Eye (tissue), 1 donor: ENCODE results near the gene TFPT.

Experiments
- DNase-seq: peaks from one replicate; pipeline ENCODE4 v3.0.0-alpha.2; 2015

Gene TFPT

GRCh38 chr19:54148158-54148557 lies 32.7 kb upstream of the TFPT start:
- no peak for DNase-seq

DNA sequence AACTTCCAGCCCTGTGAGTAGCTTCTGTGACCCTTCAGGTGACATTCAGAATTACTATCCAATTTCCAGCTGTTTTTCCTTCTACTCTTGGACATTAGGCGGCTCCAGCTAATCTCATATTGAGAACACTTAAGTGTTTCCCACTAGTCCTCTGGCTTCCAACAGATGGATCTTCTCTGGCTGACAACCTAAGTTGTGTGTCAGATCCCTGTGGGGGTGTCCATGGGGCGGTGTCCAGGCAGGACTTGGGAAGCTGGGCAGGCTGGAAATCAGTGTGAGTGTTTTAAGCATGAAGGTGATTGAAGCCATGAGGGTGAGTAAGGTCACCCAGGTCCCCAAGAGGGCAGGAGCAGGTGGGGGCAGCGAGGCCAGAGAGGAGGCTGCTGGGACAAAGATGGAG lies 32.2 kb upstream of the TFPT start:
- DNase-seq, result no peak

GRCh38 chr19:54145541-54146158 lies 30.2 kb upstream of the TFPT start:
- no peak for DNase-seq

- no peak for DNase-seq
Observed at GRCh38 chr19:54142166-54142780, 26.8 kb upstream of the TFPT start.

DNA sequence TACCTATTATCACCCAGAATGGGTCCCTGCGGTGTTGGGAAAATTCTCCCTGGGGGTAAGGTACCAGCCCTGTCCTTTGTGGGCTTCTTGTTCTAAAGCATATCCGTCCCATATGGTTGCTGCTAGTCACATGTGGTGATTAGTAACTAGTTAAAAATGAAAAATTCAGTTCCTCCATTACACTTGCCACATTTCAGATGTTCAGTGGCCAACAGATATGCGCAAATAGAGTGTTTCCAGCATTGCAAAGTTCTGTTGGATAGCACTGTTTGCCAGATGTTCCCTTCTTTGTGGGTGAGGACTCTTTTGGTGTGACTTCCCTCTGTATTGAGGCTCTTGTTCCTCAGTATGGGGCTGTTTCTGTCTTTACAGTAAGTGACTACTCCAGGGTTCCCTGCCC lies 25.9 kb upstream of the TFPT start:
- DNase-seq, result no peak

DNA sequence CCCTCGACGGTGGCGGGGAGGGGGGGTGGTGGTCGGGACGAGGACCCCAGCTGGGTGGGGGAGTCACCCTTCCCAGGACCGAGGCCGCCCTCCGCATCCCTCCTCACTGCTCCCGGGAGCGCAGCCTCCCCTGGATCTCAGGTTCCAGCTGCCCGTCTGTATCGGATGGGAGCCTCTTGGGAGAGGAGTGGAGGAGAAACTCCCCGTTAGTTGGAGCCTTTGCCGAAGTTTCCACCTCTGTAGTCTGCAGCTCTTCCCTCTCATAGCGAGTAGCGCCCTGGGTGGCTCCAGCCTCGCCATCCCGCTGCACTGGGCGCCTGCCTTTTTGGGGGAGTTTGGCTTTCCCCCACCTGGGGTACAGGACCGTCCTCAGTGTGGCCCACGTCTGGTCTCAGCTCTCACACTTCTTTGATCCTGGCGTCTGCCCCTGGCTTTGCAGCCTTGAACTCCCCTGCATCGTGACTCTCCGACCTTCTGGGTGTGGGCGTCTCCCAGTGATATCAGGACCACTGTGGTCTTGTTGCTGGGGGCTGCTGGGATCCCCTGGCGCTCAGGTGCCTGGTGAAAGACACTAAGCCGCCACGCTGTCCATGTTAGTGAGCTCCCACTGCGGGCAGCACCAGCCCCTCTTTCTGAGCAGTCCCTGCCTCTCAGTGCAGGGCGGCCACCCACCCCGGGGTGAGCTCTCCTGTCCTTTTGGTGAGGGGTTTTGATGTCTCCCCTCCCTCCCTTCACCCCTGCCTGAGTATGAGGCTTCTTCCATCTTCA lies 23.2 kb upstream of the TFPT start:
- no peak for DNase-seq

- DNase-seq, result no peak
Observed at GRCh38 chr19:54137699-54138488, 22.4 kb upstream of the TFPT start, which contains the start of gene CNOT3. Gene CNOT3 (plus strand): TSS chr19:54137762. CDS start chr19:54142979, 5,217 bp downstream.

GRCh38 chr19:54136864-54137698 lies 21.6 kb upstream of the TFPT start:
- DNase-seq, result peak; percentile 100

DNA sequence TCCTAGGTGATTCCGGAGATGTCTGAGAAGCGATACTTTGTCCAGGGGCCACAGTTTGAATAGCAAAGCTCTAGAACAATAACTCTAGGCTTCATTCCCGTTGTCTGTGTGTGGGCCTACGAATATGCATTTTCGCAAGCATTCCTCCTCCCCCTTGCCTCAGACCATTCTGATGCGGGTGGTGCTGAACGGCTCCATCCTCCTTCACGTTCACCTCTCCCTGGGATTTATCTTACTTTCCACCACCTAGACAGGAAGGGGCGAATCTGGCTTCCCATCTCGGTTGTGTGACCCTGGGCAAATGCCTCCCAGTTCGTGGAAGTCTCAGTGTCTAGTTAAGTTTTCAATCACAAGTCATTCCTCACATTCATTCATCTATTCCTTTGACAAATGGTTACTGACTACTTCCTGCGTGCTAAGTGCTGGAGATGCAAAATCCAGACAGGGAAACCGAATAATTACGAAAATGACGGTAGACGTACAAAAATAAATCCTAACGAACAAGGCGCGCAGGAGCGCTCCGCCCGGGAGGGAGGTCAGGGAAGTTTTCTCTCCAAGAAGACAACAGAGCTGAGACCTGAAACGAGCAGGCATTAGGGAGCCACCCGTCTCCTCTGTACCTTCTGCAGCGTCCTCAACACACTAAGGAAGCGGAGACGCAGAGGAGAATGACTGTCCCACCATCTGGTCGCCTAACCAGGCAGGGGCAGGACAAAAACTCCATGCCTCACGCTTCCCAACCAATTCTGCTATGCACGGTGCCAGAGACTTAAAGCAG lies 20.8 kb upstream of the TFPT start:
- DNase-seq, result no peak

DNA sequence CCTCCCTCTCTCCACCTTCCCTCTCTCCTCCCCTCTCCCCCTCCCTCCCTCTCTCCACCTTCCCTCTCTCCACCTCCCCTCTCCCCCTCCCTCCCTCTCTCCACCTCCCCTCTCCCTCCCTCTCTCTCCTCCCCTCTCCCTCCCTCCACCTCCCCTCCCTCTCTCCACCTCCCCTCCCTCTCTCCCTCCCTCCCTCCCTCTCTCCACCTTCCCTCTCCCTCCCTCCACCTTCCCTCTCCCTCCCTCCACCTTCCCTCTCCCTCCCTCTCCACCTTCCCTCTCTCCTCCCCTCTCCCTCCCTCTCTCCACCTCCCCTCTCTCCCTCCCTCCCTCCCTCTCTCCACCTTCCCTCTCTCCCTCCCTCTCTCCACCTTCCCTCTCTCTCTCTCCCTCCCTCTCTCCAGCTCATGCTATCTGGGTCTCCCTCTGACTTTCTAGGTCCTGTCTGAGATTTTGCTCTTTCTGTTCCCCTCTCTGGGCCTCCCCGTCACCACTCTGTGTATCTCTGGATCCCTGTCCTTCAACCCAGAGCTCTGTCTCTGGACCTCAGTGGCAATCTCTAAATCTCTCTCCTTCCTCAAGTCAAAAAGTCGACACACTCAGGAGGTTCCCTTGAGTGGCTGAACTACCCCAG lies 18.6 kb upstream of the TFPT start:
- DNase-seq, result no peak

- DNase-seq, result peak; percentile 66
Observed at GRCh38 chr19:54133312-54133956, 18.0 kb upstream of the TFPT start.

- no peak for DNase-seq
Observed at GRCh38 chr19:54129617-54129996, 14.2 kb upstream of the TFPT start.

GRCh38 chr19:54128796-54129616 lies 13.5 kb upstream of the TFPT start:
- no peak for DNase-seq

DNA sequence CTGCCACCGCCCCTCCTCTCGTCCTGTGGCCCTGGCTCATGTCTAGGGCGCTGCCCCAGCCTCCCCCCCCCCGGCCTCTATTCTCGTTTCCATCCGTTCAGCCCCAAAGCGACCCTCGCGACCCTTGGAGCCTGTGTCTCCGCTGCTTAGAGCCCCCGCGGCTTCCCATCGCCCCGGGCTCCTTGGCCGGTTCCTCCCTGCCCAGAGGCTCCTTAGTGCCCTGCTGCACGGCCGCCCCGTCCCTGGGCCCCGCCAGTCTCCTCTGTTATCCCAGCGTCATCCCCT lies 12.9 kb upstream of the TFPT start:
- no peak for DNase-seq

DNA sequence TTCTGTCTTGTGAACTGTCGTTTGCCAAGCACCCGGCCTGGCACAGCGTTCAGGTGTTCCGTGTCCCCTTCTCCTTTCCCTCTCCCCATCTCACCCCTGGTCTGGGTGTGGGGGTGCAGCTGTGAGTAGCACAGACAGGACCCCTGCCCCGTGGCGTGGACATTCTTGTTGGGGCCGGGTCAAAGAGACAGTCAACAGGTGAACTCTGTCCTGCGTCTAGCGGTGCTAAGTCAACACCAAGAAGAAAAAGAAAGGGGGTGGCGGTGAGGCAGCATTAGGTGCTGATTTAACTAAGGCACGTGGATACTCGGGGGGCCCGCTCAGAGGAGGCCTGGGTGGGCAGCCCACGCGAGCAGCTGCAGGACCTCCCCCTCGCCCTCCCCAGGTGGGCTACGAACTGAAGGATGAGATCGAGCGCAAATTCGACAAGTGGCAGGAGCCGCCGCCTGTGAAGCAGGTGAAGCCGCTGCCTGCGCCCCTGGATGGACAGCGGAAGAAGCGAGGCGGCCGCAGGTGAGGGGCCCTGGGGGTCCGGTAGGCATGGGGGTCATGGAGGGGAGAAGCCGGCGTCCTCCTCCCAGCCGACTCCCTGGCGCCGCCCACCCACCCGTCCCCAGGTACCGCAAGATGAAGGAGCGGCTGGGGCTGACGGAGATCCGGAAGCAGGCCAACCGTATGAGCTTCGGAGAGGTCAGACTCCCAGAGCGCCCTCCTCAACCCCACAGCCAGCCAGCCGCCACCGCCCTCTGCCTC lies 12.4 kb upstream of the TFPT start:
- no peak for DNase-seq

DNA sequence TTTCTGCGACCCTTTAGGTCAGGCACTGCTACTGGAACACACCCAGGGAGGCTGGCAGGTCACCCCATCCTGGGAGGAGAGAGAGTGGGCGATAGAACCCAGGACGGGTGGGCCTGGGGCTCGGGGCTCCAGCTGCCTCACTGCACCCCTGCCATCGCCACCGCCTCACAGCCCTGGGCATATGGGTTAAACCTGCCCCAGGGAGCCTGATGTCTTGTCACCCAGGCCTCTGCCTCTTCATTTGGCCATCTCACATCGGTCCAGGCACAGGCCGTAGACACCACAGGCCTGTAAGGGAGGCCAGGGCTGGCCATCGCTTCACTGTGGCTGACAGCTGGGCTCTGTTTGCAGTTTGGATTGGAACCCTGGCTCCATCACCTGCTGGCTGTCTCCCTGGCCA lies 10.3 kb upstream of the TFPT start:
- DNase-seq, result no peak

GRCh38 chr19:54124393-54124792 lies 8.9 kb upstream of the TFPT start:
- no peak for DNase-seq

DNA sequence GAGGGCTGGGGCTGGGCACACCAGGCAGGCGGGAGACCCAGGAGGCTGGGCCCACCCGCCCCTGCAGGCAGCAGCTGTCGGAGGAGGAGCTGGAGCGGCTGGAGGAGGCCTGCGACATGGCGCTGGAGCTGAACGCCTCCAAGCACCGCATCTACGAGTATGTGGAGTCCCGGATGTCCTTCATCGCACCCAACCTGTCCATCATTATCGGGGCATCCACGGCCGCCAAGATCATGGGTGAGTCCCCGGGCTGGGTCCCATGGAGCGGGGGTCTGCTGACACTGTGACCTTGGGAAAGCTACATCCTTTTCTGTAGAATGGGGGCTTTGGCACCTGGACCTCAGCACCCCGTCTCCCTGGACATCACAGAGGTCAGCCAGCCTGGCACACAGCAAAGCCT lies 8.2 kb upstream of the TFPT start:
- DNase-seq, result no peak

DNA sequence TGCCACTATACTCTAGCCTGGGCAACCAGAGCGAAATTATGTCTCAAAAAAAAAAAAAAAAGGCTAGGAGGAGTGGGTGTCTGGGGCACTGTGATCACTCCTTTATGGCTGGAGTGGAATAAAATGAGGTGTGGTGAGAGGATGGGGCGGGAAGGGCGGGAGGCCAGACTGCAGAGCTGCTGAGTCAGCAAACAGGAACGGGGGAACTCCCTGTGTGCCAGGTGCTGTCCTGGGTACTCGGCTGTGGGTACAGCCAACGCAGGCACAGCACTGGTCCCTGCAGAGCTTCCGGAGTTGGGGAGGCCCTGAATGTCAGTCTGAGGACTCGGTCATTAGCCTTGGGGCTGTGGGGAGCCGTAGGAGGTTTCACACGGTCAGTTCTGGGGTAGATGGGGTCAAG lies 5.8 kb upstream of the TFPT start:
- no peak for DNase-seq
